Glomerular visceral epithelial cell (primary cell): ENCODE measurements around the gene GABBR2.

Experiments used
- DNase-seq: peaks from one replicate; pipeline ENCODE4 v3.0.0-alpha.2; 2016; ENCODE audit errors: extremely low spot score

Gene GABBR2

DNA sequence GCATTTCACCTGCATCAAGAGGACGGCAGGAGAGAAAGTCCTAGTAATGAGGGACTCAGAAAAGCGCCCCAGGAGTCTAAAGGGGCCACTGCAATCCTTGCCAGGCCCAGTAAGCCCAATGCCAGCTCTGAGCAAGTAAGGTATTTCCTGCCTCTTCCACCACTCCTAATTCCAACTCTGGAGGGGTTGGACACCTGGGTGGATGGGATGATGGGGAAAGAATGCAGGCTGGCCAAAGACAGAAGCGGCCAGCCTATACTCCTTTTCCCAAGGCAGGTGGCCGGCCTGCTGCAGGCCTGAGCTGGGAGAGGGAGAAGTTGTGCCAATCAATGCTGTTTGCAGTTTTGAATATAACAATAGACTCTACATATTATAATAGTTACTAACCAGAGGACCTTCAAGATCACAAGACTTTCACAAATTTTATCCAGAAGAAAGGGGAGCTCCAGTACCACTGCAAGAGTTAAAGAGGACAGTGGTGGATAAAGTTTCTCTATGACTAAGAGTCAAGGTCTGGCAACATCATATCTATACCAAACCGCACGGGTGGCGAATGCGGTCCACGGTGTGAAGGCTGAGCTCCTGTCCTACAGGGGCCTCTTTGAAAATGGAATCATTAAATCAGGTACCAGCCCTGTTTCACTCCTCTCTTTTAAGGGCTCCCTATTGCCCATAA is 338.3 kb downstream of the GABBR2 start:
- DNase-seq, result no peak

DNA sequence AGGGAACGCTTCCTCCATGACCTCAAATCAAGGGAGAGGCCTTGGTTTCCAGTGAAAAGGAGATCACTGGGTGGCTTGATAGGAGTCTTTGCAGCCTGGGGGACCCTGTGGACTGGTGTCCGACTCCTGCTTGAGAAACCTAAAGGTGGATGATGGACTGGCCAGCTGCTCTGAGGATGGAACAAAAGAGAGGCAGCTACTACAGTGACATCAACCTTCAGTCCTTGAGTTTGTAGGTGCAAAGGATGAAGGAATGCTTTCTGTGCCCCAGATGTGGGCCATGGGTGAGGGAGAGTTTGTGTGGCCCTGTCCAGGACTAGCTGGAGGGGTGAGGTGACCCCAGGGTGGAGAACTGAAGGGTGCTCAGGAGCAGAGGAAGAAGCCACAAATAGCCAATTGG is 338.8 kb downstream of the GABBR2 start:
- DNase-seq, result no peak

DNA sequence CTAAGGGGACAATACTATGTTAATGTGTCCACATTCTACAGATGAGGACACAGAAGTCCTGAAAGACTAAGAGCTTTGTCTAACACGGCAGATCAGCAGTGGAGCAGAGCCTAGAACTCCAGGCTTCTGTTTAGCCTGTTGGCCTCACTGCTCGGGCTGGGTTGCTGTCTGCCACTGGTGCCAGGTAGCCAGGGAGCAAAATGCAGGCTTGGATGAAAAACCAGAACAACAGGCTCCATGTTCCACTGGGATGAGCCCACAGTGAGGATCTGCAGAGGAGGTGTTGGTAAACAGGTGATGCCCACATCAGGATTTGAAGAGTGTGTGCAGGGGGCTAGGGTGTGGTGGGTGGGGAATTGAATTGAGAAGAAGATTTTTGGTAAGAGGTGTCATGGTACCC is 339.3 kb downstream of the GABBR2 start:
- DNase-seq, result no peak

DNA sequence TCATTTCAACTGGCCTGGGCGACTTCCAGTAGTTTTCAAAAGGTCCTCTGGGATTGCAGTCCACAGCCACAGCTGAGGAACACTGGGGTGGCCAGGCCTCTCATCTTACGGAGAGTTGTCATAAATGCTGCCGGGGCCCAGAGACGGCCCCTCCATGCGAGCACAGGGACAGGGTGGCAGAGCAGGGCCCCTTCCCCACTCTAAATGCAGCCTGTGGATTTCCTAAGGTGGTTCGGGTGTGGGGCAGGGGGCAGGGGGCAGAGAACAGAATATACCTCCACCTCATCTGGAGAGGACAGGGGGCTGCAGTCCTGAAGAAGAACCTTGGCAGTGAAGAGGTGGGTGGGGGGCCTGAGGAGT is 339.7 kb downstream of the GABBR2 start:
- no peak for DNase-seq

DNA sequence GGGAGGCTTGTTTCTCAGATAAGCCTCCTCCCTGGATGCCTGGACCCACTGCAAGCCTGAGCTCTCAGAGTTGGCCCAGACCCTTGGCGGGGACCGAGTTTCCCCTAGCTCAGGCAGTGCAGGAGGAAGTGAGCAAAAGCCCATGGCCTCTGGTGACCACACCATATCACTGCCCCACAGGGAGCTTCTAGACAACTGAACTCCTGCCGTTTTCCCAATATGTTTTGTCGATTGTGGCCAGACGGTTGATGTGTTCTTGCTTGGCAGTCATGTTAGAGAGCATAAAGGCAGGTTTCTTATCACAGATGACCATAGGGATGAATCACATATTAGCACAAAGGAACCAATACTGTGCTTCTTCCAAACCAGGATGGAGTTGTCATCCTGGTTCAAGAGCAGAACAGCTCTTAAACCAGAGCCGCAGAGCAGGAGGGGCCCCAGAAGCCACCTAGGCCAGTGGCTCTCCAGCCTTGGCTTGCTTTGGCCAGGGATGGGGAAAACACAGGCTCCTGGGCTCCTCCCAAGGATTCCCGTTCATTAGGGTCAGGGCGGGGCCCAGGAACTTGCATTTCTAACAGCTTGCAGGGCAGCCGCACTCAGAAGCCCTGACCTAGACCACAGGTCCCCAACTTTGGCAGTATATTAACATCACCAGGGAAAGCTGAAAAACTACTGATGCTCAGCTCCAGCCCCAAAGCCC is 340.2 kb downstream of the GABBR2 start:
- DNase-seq, result no peak

DNA sequence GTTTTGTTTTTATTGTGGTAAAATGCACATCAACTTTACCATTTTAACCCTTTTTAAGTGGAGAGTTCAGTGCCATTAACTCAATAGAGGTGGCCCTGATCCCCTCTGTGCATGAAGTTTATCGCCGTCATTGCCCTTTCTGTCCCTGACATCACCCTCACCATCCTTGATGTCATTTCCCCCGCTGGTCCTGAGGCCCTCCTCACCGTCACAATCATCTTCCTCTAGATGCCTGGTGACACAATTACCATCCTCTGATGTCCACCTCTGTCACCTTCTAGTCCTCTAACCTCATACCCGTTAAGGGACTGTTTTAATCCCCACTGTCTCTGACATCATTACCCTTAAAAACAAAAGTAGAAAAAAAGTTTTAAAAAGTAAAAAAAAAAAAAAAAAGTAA is 340.8 kb downstream of the GABBR2 start:
- no peak for DNase-seq

DNA sequence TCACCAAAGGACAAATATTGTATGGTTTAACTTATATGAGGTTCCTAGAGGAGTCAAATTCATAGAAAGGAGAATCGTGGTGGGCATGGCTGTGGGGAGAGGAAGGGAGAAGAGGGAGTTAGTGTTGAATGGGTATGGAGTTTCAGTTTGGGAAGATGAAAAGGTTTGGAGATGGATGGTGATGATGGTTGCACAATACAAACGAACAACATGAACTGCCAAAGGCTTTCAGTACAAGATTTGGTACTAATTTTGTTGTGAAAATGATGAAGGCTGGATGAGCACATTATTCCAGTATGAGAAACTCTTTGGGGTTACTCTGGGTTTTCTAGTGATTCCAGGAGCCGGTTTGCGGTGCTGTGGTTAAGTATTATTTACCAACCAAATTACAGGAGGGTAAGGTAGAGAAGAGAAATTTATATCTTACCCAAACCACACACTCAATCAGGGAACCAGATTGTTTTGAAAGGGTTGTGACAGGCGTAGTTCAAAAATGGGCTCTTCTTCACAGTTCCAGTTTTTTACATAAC is 341.3 kb downstream of the GABBR2 start:
- DNase-seq, result no peak

DNA sequence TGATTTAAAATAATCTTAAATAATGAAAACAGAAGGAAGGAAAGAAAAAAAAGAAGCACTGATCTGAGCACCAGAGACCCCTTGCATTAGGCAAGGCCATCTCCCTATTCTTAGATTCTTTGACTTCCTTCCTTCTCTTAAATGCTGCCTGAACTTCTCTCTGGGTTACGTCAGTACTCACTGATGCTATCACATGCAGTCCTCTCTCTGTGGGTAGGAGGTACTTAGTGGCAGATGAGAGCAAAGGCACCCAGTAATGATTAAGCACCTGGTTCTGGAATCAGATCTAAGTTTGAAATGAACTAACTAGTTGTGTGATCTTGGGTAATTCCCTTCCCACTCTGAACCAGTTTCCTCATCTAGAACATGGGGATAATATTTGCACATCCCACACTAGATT is 343.0 kb downstream of the GABBR2 start:
- no peak for DNase-seq

DNA sequence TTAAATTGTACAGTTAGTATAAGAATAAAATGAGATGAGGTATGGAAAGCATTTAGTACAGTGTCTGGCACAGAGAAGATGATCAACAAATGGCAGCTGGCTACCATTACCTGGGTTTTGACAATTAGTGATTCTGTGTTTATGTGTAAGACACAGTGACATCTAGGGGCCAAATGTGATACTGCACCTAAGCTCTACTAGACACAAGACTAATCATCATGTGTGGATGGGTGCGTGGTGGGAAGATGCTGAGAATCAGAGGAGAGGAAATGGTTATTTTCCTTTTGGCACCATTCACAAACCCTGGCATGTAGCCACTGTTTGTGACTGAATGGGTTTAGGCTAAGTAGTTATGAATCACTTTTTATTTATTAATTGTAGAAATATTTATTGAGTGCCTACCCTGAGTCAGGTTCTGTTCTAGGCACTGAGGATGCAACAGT is 343.5 kb downstream of the GABBR2 start:
- peak; percentile 25 for DNase-seq

DNA sequence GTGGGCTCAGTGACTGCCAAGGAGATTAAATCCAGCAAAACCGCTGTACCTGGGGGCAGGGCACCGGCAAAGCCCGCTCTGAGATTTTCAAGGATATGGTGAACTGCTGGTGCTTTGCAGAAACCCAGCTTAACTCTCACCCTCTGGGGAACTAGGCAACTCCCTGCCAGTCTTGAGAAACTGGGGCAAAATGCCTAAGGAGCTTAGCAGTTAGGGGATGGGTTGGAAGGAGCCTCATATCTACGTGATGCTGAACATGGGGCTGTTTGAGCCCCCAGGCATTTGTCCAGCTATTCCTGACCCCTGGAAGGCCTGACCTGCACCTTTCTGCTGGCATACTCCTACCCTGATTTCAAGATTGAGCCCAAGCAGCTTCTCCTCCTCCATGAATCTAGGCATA is 344.6 kb downstream of the GABBR2 start:
- no peak for DNase-seq

DNA sequence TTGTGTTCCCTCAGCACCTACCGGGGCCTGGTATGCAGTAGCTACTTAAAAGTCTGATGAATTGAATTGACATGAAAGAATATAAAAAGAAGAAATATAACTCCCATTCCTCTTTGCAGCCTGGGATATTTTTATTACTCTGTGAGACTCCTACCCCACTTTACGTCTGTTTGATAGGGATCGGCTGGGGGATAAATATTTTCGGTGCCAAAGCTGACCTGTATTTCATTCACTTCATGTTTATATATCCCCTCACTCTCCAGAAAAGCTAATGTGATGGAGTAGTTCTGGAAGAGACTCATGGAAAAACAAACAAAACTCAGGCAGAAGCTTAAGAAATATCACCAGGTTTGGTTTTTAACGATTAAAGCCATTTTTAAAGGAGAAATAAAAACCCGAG is 345.1 kb downstream of the GABBR2 start:
- no peak for DNase-seq

DNA sequence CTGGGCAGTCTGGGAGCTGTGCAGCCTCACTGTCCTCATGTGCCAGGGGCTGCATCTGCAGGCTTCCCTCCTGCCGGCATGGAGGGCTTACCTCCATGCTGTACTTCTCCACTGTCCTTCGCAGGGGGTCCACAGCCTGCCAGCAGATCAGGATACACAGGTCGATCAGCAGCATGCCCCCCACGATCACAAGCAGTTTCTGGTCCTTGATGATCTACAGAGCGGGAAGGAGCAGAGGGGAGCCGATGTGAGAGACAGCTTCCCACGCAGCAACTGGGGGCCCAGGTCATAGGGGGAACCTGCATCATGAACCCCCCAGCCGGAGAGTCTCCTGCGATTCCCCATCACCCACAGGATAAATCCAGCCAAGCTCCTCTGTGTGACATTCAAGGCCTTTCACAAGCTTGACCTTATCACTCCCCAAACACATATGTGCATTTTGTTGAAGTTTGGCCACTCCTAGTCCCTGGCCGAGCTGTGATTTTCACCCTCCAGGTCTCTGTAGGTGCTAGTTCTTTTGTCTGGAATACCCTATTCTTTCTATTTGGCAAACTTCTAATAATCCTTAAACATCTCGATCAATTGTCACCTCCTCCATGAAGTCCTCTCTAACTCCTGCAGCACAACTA is 346.0 kb downstream of the GABBR2 start:
- DNase-seq, result no peak

DNA sequence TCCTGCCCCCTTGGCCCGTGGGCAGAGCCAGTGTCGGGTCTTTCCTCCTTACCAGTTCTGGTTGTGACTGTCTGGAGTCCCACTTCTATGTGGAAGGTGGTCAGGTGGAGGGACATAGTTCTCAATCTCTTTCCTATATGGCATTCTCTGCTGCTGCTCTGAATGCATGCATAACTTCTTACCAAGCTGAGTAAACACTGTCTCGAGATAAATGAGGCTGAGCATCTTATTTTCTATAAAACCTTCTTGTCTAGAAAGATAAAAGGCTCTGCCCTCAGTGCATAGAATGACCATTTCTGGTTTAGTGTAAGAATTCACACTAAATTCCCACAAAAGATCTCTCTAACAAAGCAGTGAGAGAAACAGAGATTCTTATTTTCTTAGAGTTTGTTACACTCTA is 347.1 kb downstream of the GABBR2 start:
- no peak for DNase-seq

DNA sequence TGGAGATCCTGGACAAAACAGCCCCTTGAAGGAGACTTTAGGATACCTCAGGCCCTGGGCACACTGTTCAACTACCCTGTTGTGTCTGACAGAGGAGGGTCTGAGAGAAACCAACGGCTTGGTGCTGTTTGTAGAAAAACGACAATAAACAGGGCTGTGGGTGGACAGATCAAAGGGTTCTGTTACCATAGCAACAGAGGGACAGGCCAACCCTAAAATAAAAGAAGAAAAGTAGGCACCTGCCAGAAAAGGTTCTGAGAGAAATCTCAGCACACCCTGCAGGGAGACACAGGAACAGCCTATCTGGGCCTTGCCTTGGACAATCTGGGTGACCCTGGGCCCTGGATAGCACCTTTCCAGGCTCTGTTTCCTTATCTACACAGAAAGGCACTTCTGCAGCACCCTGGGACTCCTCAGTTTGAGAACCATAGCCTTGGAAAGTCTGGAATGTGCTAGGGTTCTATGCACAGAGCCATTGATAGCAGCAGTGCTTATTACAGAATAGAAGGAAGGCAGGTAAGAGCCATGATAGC is 348.5 kb downstream of the GABBR2 start:
- no peak for DNase-seq

DNA sequence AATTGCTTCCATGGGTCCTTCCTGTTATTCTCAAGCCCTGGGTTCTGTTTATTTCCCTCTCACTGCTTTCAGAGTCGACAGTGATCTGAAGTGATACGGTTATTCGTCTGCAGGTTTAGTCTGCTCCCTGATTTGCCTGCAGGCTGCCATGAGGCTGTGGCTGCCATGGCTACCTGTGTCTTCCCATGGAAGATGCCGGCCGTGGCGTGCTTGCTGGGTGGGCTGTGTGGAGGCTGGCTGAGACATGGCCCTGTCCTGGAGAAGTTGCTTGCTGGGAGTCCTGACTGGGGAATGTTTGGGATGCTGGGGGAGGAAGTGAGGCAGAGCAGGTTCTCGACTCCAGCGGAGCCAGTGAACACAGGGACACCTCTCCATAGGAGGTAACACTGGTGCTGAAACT is 349.2 kb downstream of the GABBR2 start:
- DNase-seq, result no peak

DNA sequence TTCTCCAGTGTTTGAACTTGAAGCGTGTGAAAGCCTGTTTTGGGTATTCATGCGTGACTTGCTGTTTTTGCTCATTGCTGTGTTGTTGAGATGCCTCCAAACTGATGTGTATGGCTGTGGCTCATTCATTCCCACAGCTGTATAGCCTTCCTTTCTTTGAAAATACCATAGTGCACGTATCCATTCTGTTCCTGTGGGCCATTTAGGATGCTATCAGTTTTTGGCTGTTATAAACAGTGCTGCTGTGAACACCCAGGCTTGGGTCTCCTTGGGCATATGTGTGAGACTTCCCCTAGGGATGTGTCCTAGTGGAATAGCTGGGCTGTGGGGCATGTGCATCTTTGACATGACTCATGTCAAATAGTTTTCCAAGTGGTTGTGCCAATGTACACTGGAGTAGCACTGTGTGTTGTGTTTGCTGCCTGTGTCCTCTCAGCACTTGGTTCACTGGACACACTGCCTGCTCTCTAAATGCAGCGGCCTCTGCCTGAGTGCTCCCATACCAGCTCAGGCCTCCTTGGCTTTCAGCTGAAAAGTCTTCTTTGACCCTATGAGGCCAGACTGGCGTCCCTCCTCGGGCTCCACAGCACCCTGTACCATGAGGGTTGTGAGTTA is 350.7 kb downstream of the GABBR2 start:
- DNase-seq, result peak; percentile 54

DNA sequence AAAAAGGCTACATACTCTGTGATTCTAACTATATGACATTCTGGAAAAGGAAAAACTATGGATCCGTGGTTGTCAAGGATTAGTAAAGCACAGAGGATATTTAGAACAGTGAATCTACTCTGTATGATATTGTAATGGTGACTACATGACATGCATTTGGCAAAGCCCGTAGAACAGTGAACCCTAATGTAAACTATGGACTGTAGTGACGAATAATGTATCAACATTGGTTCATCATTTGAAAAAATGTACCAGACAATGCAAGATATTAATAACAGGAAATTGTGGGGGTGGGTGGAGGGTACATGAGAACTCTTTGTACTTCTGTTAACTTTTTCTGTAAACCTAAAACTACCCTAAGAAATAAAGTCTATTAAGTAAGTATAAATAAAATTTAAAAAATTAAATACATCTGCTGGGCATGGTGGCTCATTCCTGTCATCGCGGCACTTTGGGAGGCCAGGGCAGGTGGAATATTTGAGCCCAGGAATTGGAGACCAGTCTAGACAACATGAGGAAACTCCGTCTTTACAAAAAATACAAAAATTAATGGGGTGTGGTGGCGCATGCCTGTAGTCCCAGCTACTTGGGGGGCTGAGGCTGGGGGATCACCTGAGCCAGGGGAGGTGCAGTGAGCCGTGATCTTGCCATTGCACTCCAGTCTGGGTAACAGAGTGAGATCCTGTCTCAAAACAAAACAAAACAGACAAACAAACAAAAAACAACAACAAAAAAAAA is 351.6 kb downstream of the GABBR2 start:
- no peak for DNase-seq

DNA sequence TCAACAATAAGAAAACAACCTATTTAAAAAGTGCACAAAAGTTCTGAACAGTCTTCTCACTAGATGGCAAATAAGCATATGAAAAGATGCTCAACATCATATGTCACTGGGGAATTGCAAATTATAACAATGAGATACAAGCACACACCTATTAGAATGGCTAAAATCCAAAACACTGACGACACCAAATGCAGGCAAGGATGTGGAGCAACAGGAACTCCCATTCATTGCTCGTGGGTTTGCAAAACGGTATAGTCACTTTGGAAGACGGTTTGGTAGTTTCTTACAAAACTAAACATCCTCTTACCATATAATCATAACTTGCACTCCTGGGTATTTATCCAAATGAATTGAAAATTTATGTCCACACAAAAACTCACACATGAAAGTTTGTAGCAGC is 352.4 kb downstream of the GABBR2 start:
- DNase-seq, result no peak

DNA sequence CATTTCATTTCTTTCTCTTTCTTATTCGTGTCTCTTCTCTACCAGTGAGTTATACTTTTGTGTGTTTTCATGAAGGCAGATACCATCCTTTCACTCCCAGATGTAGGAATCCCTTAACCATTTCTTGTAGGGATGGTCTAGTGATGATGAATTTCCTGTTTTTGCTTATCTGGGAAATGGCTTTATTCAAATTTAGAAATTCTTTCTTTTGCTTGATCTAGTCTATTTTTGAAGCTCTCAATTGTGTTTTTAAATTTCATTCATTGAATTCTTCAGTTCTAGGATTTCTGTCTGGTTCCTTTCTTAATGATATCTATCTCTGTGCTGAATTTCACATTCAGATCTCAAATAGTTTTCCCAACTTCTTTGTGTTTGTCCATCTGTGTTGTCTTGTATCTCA is 357.4 kb downstream of the GABBR2 start:
- no peak for DNase-seq

DNA sequence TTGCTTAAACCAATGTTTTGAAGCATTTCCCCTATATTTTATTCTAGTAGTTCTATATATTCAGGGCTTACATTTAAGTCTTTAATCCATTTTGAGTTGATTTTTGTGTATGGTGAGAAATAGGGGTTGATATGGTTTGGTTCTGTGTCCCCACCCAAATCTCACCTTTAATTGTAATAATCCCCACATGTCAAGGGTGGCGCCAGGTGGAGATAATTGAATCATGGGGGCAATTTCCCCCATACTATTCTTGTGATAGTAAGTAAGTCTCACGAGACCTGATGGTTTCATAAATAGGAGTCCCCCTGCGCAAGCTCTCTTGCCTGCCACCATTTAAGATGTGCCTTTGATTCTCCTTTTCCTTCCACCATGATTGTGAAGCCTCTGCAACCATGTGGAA is 361.1 kb downstream of the GABBR2 start:
- DNase-seq, result no peak

DNA sequence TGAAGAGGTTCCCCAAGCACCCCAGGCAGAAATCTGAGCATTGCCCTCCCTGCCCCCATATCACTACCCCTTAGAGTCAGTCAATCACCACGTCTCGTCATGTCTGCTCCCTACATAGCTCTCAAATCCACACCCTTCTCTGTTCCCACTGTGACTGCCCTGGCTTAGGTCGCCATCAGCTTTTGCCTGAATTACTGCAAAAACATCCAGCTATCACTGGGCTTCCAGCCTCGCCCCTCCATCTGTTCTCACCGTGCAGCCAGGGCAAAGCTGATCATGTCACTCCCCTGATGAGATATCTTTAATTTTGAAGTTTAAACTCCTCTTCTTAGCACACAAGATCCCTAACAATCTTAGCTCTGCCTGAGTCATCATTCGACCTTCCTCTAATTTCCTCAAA is 363.7 kb downstream of the GABBR2 start:
- DNase-seq, result no peak

DNA sequence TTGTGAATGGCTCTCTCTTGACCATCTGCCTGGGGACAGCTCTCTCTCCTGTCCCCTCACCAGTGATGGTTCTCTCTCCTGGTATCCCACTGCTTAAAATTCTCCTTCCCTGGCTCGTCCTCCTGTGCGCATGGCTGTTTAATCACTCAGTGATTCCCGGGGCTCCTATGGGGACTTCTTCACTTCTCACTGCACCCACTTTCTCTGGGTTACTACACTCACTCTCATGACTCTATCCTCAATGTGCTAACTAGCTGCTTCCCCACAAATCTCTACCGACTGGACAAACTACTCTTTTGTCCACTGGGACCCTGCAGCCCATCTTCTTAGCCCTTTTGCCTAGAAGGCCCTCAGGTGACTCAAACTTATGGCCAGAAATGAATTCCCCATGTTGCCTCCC is 364.2 kb downstream of the GABBR2 start:
- DNase-seq, result no peak
